PC-9 (cell line): Measurements from ENCODE around the gene KCNH6. TPM values are rescaled to one million over a fixed set of nuclear protein-coding genes. Genes with fewer than 3 reads are reported as not detected.

Source experiments
- BruUV-seq: library from RNA; stranded (reverse); fragments of 400-500 nt; replicated peaks from 2 replicates; lab custom pipeline; 2021; lab: Mats Ljungman, UMichigan
- CTCF ChIA-PET: fragments of 300-600 bp; sonication (Branson Sonifier 250); formaldehyde crosslinking; loops from one replicate; lab custom pipeline; 2022; ENCODE audit warnings: antibody characterized with exemption; lab: Charles Lee
- POLR2A ChIA-PET: fragments of 300-600 bp; sonication (Branson Sonifier 250); formaldehyde crosslinking; loops from one replicate; lab custom pipeline; 2022; ENCODE audit warnings: antibody characterized with exemption; ENCODE audit not compliant: unreplicated experiment; lab: Charles Lee
- DNase-seq, 2 experiments: peaks; one replicate each; pipeline versions ENCODE4 v3.0.0 to v3.0.0-alpha.2; 2015 to 2022; ENCODE audit warnings: mixed read lengths in 1 of 2
- H2AFZ ChIP-seq: fragments of 200-600 bp; sonication (generic); 2 replicates; pipeline ENCODE4 v1.8.1; 2017; ENCODE audit warnings: antibody characterized with exemption
- H3F3A ChIP-seq: fragments of 200-600 bp; sonication (generic); 2 replicates; pipeline ENCODE4 v1.8.1; 2017; ENCODE audit warnings: antibody characterized with exemption, mild to moderate bottlenecking, low read depth; ENCODE audit not compliant: insufficient read depth
- H3K27ac ChIP-seq: fragments of 200-600 bp; sonication (generic); 2 replicates; pipeline ENCODE4 v1.6.1; 2016; ENCODE audit warnings: mixed run types
- H3K27me3 ChIP-seq: fragments of 200-600 bp; sonication (generic); 2 replicates; pipeline ENCODE4 v1.6.1; 2016; ENCODE audit warnings: low read depth, mixed run types; ENCODE audit not compliant: insufficient read depth
- H3K36me3 ChIP-seq: fragments of 200-600 bp; sonication (generic); 2 replicates; pipeline ENCODE4 v1.6.1; 2016; ENCODE audit warnings: low read depth, mixed run types
- H3K4me1 ChIP-seq: fragments of 200-600 bp; sonication (generic); replicated peaks from 2 replicates; pipeline ENCODE4 v1.6.1; 2016; ENCODE audit warnings: mixed run types; ENCODE audit not compliant: insufficient read depth
- H3K4me2 ChIP-seq: fragments of 200-600 bp; sonication (generic); 2 replicates; pipeline ENCODE4 v1.6.1; 2017; ENCODE audit warnings: mixed run types
- H3K4me3 ChIP-seq: fragments of 200-600 bp; sonication (generic); 2 replicates; pipeline ENCODE4 v1.6.1; 2016; ENCODE audit warnings: mixed run types
- H3K79me2 ChIP-seq: fragments of 200-600 bp; sonication (generic); 2 replicates; pipeline ENCODE4 v1.6.1; 2017; ENCODE audit warnings: low read depth, mixed run types
- H3K9me2 ChIP-seq: fragments of 200-600 bp; sonication (generic); 2 replicates; pipeline ENCODE4 v1.8.1; 2017; ENCODE audit warnings: mild to moderate bottlenecking; ENCODE audit not compliant: insufficient read depth
- H3K9me3 ChIP-seq: fragments of 200-600 bp; sonication (generic); 2 replicates; pipeline ENCODE4 v1.8.1; 2016; ENCODE audit warnings: low read depth; ENCODE audit not compliant: insufficient read depth
- H4K20me1 ChIP-seq: fragments of 200-600 bp; sonication (generic); 2 replicates; pipeline ENCODE4 v1.8.1; 2017; ENCODE audit not compliant: insufficient read depth
- CTCF ChIP-seq: fragments of 200-600 bp; sonication (generic); conservative IDR thresholded peaks from 2 replicates; pipeline ENCODE4 v1.6.1; 2017; ENCODE audit warnings: mixed run types, antibody characterized with exemption, mild to moderate bottlenecking, moderate library complexity
- EZH2 ChIP-seq: fragments of 200-600 bp; sonication (generic); IDR thresholded peaks from 2 replicates; pipeline ENCODE4 v1.8.0; 2017; ENCODE audit warnings: antibody characterized with exemption, low read depth
- intact Hi-C: fragments of 100-400 bp; cut with micrococcal nuclease; formaldehyde crosslinking; loops from one replicate; pipeline ENCODE4 v1.10.0; 2022; ENCODE audit not compliant: unreplicated experiment
- total RNA-seq: library from RNA; stranded (reverse); gene quantifications from 2 replicates; pipeline ENCODE4 v1.2.3, GENCODE V29; 2021

The KCNH6 gene
- total RNA-seq, 1 experiment from 2014 or later: not detected

GRCh38 chr17:63475491-63476412 is 47.4 kb upstream of the KCNH6 start:
- no TSS peak for BruUV-seq
- no peaks in the 10 kb centered on the region for H3K9me3 ChIP-seq
- H3K27ac ChIP-seq: no peak overlapping the region
- no peak overlapping the region for H2AFZ ChIP-seq
- H3F3A ChIP-seq: peaks cover 6% of the 10 kb centered on the region; the same call in 1 of the 2 replicates
- DNase-seq: no peak
- H3K9me2 ChIP-seq: no peaks in the 10 kb centered on the region
- no peaks in the 10 kb centered on the region for H4K20me1 ChIP-seq
- H3K27me3 ChIP-seq: peaks cover 22% of the 10 kb centered on the region
- H3K4me1 ChIP-seq: peaks cover 5% of the 10 kb centered on the region
- ChIA-PET POLR2A (no interaction called here), CTCF (interaction anchor here (0.6 kb wide), 1 partner anchor 107 kb away, joined by 3 read pairs; no protein-coding TSS in a partner anchor)
- no peaks in the 10 kb centered on the region for H3K79me2 ChIP-seq
- intact Hi-C loops: loop anchor here (5.0 kb wide), 1 partner anchor 803 kb away; no protein-coding TSS in a partner anchor
- H3K4me2 ChIP-seq: no peak overlapping the region
- no peaks in the 10 kb centered on the region for H3K36me3 ChIP-seq
- H3K4me3 ChIP-seq: no peak overlapping the region
- TF ChIP-seq CTCF (no peak), EZH2 (no peak)

- ChIA-PET CTCF (no interaction called here), POLR2A (no interaction called here)
- Histone ChIP-seq H2AFZ (no peak overlapping the region), H3K4me1 (peaks cover 5% of the 10 kb centered on the region), H3K9me3 (no peaks in the 10 kb centered on the region), H3F3A (peaks cover 6% of the 10 kb centered on the region; the same call in 1 of the 2 replicates), H3K36me3 (no peaks in the 10 kb centered on the region), H3K27me3 (peaks cover 22% of the 10 kb centered on the region), H4K20me1 (no peaks in the 10 kb centered on the region), H3K27ac (no peak overlapping the region), H3K9me2 (no peaks in the 10 kb centered on the region), H3K4me2 (peak overlapping the region; percentile 72; the same call in 1 of the 2 replicates), H3K4me3 (peak overlapping the region; percentile 56; the same call in 1 of the 2 replicates), H3K79me2 (no peaks in the 10 kb centered on the region)
- no peak for TF ChIP-seq EZH2
- TF ChIP-seq CTCF: no peak
- no peak for DNase-seq
- intact Hi-C loops: loop anchor here (5.0 kb wide), 1 partner anchor 804 kb away; no protein-coding TSS in a partner anchor
- no TSS peak for BruUV-seq
These were observed 46.7 kb upstream of the KCNH6 start for GRCh38 chr17:63476459-63476853.

- DNase-seq: no peak
- Histone ChIP-seq H3F3A (peaks cover 6% of the 10 kb centered on the region; the same call in 1 of the 2 replicates), H3K79me2 (no peaks in the 10 kb centered on the region), H3K4me2 (peak within 1 kb of the TSS; percentile 72), H2AFZ (no peak within 1 kb of the TSS), H3K36me3 (no peaks in the 10 kb centered on the region), H3K4me3 (peak within 1 kb of the TSS; percentile 56; the same call in 1 of the 2 replicates), H3K9me3 (no peaks in the 10 kb centered on the region), H3K4me1 (peaks cover 5% of the 10 kb centered on the region), H3K27me3 (peaks cover 22% of the 10 kb centered on the region), H4K20me1 (no peaks in the 10 kb centered on the region), H3K9me2 (no peaks in the 10 kb centered on the region), H3K27ac (no peak within 1 kb of the TSS)
- POLR2A ChIA-PET: no interaction called here
- BruUV-seq: no TSS peak
- TF ChIP-seq CTCF (no peak), EZH2 (peak; percentile 68; the same call in 1 of the 2 replicates)
- CTCF ChIA-PET: interaction anchor here (0.6 kb wide), 1 partner anchor 299 kb away, joined by 3 read pairs; no protein-coding TSS in a partner anchor
- intact Hi-C loops: loop anchor here (5.0 kb wide), 1 partner anchor 805 kb away; no protein-coding TSS in a partner anchor
These were observed 46.2 kb upstream of the KCNH6 start, which contains the start of gene ACE for GRCh38 chr17:63476854-63477479. Gene ACE (plus strand): TSS chr17:63477061. CDS start chr17:63477095, 34 bp downstream.
